ENCODE results near the gene FADS2. TPM values are rescaled to one million over a fixed set of nuclear protein-coding genes. Genes with fewer than 3 reads are reported as not detected.

Gene FADS2
- total RNA-seq, 1 experiment from 2014 or later = 19.3 TPM

- no peak for DNase-seq (ENCODE audit: extremely low read depth, low read depth)
Observed at GRCh38 chr11:61795459-61795858, 32.6 kb upstream of the FADS2 start.

- DNase-seq (ENCODE audit: extremely low read depth, low read depth) = no peak
Observed at GRCh38 chr11:61795876-61796526, 32.1 kb upstream of the FADS2 start.

- DNase-seq (ENCODE audit: extremely low read depth, low read depth) = peak; percentile 70
Observed at GRCh38 chr11:61797263-61797944, 30.7 kb upstream of the FADS2 start.

GRCh38 chr11:61799665-61800284 is 28.3 kb upstream of the FADS2 start:
- DNase-seq (ENCODE audit: extremely low read depth, low read depth) = no peak

DNA sequence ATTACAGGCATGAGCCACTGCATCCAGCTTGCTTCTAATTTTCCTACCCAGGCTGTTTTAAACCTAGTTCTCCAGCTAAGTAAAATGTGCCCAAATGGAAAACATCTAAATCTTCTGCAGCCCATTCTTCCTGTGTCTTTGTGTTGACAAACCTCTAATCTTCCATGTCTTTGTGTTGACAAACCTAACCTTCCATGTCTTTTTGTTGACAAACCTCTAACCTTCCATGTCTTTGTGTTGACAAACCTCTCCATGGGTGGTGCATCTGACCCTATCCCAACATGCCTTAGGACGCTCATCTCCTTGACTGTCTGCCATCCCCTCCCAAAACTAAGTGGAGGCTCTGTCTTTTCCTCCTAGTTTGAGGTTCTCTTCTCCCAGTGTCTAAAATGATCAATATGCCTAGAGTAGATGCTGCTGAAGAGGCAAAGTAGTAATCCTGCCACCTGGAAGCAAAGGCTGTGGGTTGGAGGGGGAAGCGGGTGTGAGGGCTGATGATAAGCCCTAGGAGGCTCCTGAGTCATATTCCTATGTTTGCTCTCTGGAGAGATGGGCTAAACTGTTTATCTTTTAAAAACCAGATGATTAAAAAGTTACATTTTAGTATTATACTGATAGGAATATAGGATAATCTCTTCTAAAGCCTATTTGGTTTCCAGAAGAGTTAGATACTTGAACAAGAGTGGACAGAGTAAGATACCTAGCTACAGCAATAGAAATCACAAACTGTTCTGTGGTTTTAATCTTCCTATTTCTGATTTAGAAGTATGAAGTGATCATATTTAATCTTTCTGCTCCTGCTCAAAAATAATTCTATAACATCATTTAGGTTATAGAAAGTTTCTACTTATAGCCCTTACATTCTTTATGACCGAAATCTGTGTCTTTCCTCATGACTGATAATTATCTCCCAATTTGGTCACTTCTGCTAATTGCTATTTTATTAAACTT is 27.5 kb upstream of the FADS2 start:
- DNase-seq (ENCODE audit: extremely low read depth, low read depth) = no peak

GRCh38 chr11:61802605-61803004 is 25.5 kb upstream of the FADS2 start:
- no peak for DNase-seq (ENCODE audit: extremely low read depth, low read depth)

GRCh38 chr11:61803889-61804647 is 24.0 kb upstream of the FADS2 start:
- DNase-seq (ENCODE audit: extremely low read depth, low read depth) = no peak

- no peak for DNase-seq (ENCODE audit: extremely low read depth, low read depth)
Observed at GRCh38 chr11:61805146-61805545, 23.0 kb upstream of the FADS2 start.

GRCh38 chr11:61806785-61807184 is 21.3 kb upstream of the FADS2 start:
- DNase-seq (ENCODE audit: extremely low read depth, low read depth) = no peak

GRCh38 chr11:61810671-61811175 is 17.4 kb upstream of the FADS2 start:
- DNase-seq (ENCODE audit: extremely low read depth, low read depth) = no peak

GRCh38 chr11:61811831-61812230 is 16.3 kb upstream of the FADS2 start:
- DNase-seq (ENCODE audit: extremely low read depth, low read depth) = no peak

GRCh38 chr11:61812736-61813411 is 15.2 kb upstream of the FADS2 start:
- DNase-seq (ENCODE audit: extremely low read depth, low read depth) = no peak

GRCh38 chr11:61814247-61814957 is 13.7 kb upstream of the FADS2 start:
- no peak for DNase-seq (ENCODE audit: extremely low read depth, low read depth)

DNA sequence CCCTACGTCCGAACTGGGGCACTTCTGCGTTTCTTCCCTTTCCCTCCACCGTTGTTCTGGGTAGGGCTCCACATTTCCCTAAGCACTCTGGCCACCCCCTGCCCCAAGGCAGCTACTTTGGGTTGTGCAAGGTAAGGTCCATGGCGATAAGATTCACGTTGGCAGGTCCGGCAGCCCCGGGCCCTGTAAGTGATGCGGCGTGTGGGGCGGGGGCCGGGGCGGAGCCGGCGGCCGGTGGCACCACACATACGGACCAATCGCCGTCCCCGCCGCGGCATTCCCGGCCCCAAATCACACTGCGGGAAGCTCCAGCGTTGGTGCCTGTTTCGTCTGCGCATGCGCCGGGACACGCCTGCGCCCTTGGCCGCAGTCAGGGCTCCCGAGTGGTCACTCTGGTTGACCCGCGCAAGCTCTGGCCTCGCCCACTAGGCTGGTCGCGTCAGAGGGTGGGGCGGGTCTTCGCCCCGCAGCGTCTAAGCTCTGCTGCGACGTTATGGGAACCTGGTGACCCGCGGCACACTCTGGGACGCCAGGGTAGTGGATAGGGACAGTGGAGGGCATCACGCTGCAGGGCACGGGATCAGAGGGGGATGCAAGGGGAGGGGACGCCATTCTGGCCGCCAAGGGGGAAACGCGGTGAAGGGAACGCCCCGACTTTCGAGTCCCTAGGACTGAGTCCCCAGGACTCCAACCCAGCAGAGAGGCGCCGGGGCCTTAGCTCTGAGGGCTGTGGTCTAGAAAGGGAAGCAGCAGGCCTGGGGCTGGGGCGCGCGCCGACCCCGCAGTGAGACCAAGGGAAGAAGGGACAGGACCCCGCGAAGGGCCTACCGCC is 12.9 kb upstream of the FADS2 start:
- peak; percentile 94 for DNase-seq (ENCODE audit: extremely low read depth, low read depth)

DNA sequence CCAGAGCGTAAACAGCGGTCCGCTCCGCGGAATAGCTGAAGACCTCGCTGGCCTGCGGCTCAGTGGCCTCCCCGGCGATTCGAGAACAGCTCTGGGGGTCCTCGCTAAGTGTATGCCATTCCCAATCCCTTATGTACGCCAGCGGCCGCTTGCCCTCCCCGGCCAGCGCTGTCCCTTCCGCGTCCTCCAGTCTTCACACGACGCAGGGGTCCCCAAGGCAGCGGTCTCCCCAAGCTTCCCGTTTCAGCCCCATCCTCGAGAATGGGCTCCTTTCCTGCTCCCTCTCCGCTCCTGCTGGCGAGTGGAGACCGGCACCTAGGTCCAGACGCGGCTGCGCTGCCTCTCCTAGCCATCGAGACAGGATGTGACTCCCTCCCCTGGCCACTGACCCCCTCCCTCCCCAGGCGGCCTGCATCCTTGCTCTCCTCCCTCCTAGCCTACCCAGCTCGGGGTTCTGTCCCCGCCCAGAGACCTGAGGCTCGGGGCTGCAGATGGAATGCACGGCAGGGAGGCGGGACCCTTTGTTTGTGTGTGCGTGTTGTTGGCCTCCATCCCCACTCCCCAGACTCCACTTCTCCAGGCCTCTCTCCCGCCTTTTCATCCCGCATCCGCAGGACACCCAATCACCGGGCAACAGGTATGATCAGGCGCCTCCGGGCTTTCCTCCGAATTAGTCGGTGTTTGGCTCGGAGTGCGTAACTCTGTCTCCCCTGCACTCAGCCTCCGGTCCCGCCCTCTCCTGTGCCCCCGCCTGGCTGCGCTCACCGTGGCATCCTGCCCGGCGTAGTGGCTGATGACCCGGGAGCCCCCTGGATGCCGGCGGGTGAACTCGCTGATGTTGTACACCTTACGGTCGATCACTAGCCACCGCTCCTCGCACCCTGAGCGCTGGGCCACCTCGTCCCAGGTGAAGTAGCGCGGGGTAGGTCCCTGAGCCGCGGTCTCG is 12.0 kb upstream of the FADS2 start:
- DNase-seq (ENCODE audit: extremely low read depth, low read depth) = no peak

- DNase-seq (ENCODE audit: extremely low read depth, low read depth) = peak; percentile 88
Observed at GRCh38 chr11:61816736-61817455, 11.2 kb upstream of the FADS2 start, which contains the start of gene FADS1. FADS1 (minus strand) TSS chr11:61817003; CDS start chr11:61816929, 74 bp downstream.
